Activated CD8-positive, alpha-beta memory T cell treated with anti-CD3 and anti-CD28 coated beads for 36 hours (primary cell): Measurements from ENCODE around the gene DUSP6. TPM values are rescaled to one million over a fixed set of nuclear protein-coding genes. Genes with fewer than 3 reads are reported as not detected.

ENCODE experiments used
- CTCF ChIA-PET: fragments of 350-600 bp; sonication (Branson Sonifier 250); formaldehyde crosslinking; loops from one replicate; lab custom pipeline; 2021; ENCODE audit warnings: antibody characterized with exemption; lab: Charles Lee
- POLR2A ChIA-PET: fragments of 350-600 bp; sonication (Branson Sonifier 250); formaldehyde crosslinking; loops from one replicate; lab custom pipeline; 2021; ENCODE audit warnings: antibody characterized with exemption; lab: Charles Lee
- total RNA-seq, 2 experiments: library from RNA; stranded (reverse); gene quantifications; one replicate each; pipeline ENCODE4 v1.2.3, GENCODE V29; 2021

Gene DUSP6
- total RNA-seq, 2 experiments from 2014 or later = 23.0 to 26.8 TPM

GRCh38 chr12:89355243-89356068 is 3.2 kb upstream of the DUSP6 start:
- ChIA-PET CTCF (no interaction called here), POLR2A (no interaction called here)

- CTCF ChIA-PET = interaction anchor here (1.0 kb wide), 1 partner anchor 107 kb away, joined by 5 read pairs; no protein-coding TSS in a partner anchor
- POLR2A ChIA-PET = interaction anchor here (1.0 to 2.3 kb wide), 3 partner anchors 110 to 316 kb away, joined by 3 to 9 read pairs (median 5); no protein-coding TSS in a partner anchor
Measured at GRCh38 chr12:89354612-89355067, 2.3 kb upstream of the DUSP6 start.

- ChIA-PET CTCF (interaction anchor here (1.0 to 2.4 kb wide), 4 partner anchors 20 to 175 kb away, joined by 3 to 8 read pairs (median 4); no protein-coding TSS in a partner anchor), POLR2A (interaction anchor here (1.0 to 3.1 kb wide), 4 partner anchors 109 to 316 kb away, joined by 3 to 16 read pairs (median 7); partner anchors contain the start of genes GALNT4 and POC1B)
Measured at GRCh38 chr12:89353823-89354611, 1.7 kb upstream of the DUSP6 start.

GRCh38 chr12:89353188-89353822 is 1.0 kb upstream of the DUSP6 start:
- ChIA-PET POLR2A (interaction anchor here (1.0 to 3.1 kb wide), 6 partner anchors 108 to 315 kb away, joined by 3 to 16 read pairs (median 6); partner anchors contain the start of genes GALNT4 and POC1B), CTCF (interaction anchor here (0.9 to 2.4 kb wide), 4 partner anchors 20 to 336 kb away, joined by 3 to 8 read pairs (median 4); no protein-coding TSS in a partner anchor)

GRCh38 chr12:89352242-89352491 is 134 bp downstream of the DUSP6 start:
- CTCF ChIA-PET = interaction anchor here (0.6 to 2.4 kb wide), 10 partner anchors 35 to 333 kb away, joined by 3 to 8 read pairs (median 3); no protein-coding TSS in a partner anchor
- POLR2A ChIA-PET = interaction anchor here (0.6 to 3.1 kb wide), 10 partner anchors 38 to 308 kb away, joined by 3 to 16 read pairs (median 3); partner anchors contain the start of genes GALNT4 and POC1B

- ChIA-PET CTCF (interaction anchor here (0.6 to 2.4 kb wide), 12 partner anchors 21 to 332 kb away, joined by 3 to 8 read pairs (median 3); no protein-coding TSS in a partner anchor), POLR2A (interaction anchor here (0.6 to 3.1 kb wide), 11 partner anchors 27 to 290 kb away, joined by 3 to 16 read pairs (median 3); partner anchors contain the start of genes GALNT4 and POC1B)
Measured at GRCh38 chr12:89351489-89352241, 636 bp downstream of the DUSP6 start.

GRCh38 chr12:89350630-89351488 is 1.4 kb downstream of the DUSP6 start:
- POLR2A ChIA-PET = interaction anchor here (0.5 to 3.1 kb wide), 8 partner anchors 28 to 330 kb away, joined by 3 to 16 read pairs (median 3); partner anchors contain the start of genes GALNT4 and POC1B
- CTCF ChIA-PET = interaction anchor here (0.6 to 1.6 kb wide), 5 partner anchors 20 to 331 kb away, joined by 3 to 4 read pairs (median 3); no protein-coding TSS in a partner anchor

- ChIA-PET CTCF (interaction anchor here (1.3 kb wide), 1 partner anchor 331 kb away, joined by 4 read pairs; no protein-coding TSS in a partner anchor), POLR2A (interaction anchor here (0.5 to 1.0 kb wide), 2 partner anchors 124 to 329 kb away, joined by 3 read pairs; no protein-coding TSS in a partner anchor)
Measured at GRCh38 chr12:89350260-89350629, 2.1 kb downstream of the DUSP6 start.

- POLR2A ChIA-PET = interaction anchor here (0.7 kb wide), 1 partner anchor 187 kb away, joined by 3 read pairs; no protein-coding TSS in a partner anchor
- CTCF ChIA-PET = no interaction called here
Measured at GRCh38 chr12:89349814-89350213, 2.5 kb downstream of the DUSP6 start.

- CTCF ChIA-PET = no interaction called here
- POLR2A ChIA-PET = interaction anchor here (0.7 kb wide), 1 partner anchor 187 kb away, joined by 3 read pairs; no protein-coding TSS in a partner anchor
Measured at GRCh38 chr12:89348894-89349699, 3.2 kb downstream of the DUSP6 start.

- CTCF ChIA-PET = interaction anchor here (0.9 to 2.0 kb wide), 4 partner anchors 10 to 328 kb away, joined by 3 to 5 read pairs (median 3); no protein-coding TSS in a partner anchor
- POLR2A ChIA-PET = interaction anchor here (0.6 to 1.9 kb wide), 4 partner anchors 103 to 1001 kb away, joined by 3 to 8 read pairs (median 6); no protein-coding TSS in a partner anchor
Measured at GRCh38 chr12:89347325-89347829, 4.9 kb downstream of the DUSP6 start.

GRCh38 chr12:89346741-89347324 is 5.5 kb downstream of the DUSP6 start:
- POLR2A ChIA-PET = interaction anchor here (0.7 to 1.9 kb wide), 4 partner anchors 102 to 510 kb away, joined by 3 to 8 read pairs (median 4); no protein-coding TSS in a partner anchor
- CTCF ChIA-PET = interaction anchor here (0.9 to 2.0 kb wide), 4 partner anchors 10 to 328 kb away, joined by 3 to 5 read pairs (median 3); no protein-coding TSS in a partner anchor

- CTCF ChIA-PET = interaction anchor here (1.0 to 2.0 kb wide), 7 partner anchors 14 to 327 kb away, joined by 3 to 5 read pairs (median 3); no protein-coding TSS in a partner anchor
Measured at GRCh38 chr12:89345830-89346740, 6.2 kb downstream of the DUSP6 start.

More at GRCh38 chr12:89345830-89346740, 6.2 kb downstream of the DUSP6 start:
- POLR2A ChIA-PET = interaction anchor here (0.7 to 1.9 kb wide), 3 partner anchors 102 to 511 kb away, joined by 4 to 8 read pairs (median 5); no protein-coding TSS in a partner anchor
